ENCODE data around the gene FAM120A. TPM values are rescaled to one million over a fixed set of nuclear protein-coding genes. Genes with fewer than 3 reads are reported as not detected.

The FAM120A gene
- total RNA-seq, 1 experiment from 2014 or later: 89.6 TPM

DNA sequence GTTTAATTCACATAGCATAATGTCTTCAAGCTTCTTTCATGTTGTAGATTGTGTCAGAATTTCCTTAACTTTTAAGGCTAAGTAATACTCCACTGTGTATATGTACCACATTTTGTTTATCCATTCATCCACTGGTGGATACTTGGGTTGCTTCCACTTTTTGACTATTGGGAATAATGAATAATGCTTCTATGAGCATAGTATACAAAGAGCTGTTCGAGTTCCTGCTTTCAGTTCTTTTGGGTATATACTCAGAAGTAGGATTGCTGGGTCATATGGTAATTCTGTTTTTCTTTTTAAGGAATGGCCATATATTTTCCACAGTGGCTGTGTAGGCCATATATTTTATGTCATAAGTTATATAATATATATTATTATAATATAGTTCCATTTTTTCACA, 5.5 kb downstream of the FAM120A start:
- Histone ChIP-seq H3K9ac (ENCODE audit: low read length) (no peak overlapping the region), H3K9me3 (ENCODE audit: low read length) (no peaks in the 10 kb centered on the region), H2AFZ (ENCODE audit: low read length) (no peak overlapping the region), H3K4me1 (ENCODE audit: insufficient read depth, low read length) (peaks cover 26% of the 10 kb centered on the region), H3K36me3 (ENCODE audit: low read depth, low read length) (no peaks in the 10 kb centered on the region; the same call in none of the 2 replicates), H3K27ac (ENCODE audit: low read length) (no peak overlapping the region), H3K9me2 (replicated peaks; ENCODE audit: low read length) (no peaks in the 10 kb centered on the region), H3K4me2 (ENCODE audit: low read length) (no peak overlapping the region), H3K79me2 (ENCODE audit: low read length) (peaks cover 100% of the 10 kb centered on the region), H4K20me1 (ENCODE audit: low read length) (peaks cover 50% of the 10 kb centered on the region), H3K27me3 (ENCODE audit: low read length) (no peaks in the 10 kb centered on the region), H3F3A (ENCODE audit: low read length, unreplicated experiment) (no peaks in the 10 kb centered on the region), H3K4me3 (ENCODE audit: low read length) (no peak overlapping the region)
- no TSS peak for BruUV-seq (replicated peaks)
- ChIA-PET CTCF (no interaction called here), POLR2A (ENCODE audit: unreplicated experiment) (no interaction called here)
- TF ChIP-seq EZH2phosphoT487 (IDR thresholded peaks at IDR 0.05; ENCODE audit: borderline replicate concordance, low read length): no peak
- TF ChIP-seq, protein P1, sequence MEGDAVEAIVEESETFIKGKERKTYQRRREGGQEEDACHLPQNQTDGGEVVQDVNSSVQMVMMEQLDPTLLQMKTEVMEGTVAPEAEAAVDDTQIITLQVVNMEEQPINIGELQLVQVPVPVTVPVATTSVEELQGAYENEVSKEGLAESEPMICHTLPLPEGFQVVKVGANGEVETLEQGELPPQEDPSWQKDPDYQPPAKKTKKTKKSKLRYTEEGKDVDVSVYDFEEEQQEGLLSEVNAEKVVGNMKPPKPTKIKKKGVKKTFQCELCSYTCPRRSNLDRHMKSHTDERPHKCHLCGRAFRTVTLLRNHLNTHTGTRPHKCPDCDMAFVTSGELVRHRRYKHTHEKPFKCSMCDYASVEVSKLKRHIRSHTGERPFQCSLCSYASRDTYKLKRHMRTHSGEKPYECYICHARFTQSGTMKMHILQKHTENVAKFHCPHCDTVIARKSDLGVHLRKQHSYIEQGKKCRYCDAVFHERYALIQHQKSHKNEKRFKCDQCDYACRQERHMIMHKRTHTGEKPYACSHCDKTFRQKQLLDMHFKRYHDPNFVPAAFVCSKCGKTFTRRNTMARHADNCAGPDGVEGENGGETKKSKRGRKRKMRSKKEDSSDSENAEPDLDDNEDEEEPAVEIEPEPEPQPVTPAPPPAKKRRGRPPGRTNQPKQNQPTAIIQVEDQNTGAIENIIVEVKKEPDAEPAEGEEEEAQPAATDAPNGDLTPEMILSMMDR (conservative IDR thresholded peaks at IDR 0.05; ENCODE audit: low read depth, low read length): no peak
- TF ChIP-seq EZH2 (IDR thresholded peaks at IDR 0.05; ENCODE audit: low read length, unreplicated experiment): no peak
- no peak for DNase-seq
- ATAC-seq: no peak
- intact Hi-C loops (cut with micrococcal nuclease): no loop called here

DNA sequence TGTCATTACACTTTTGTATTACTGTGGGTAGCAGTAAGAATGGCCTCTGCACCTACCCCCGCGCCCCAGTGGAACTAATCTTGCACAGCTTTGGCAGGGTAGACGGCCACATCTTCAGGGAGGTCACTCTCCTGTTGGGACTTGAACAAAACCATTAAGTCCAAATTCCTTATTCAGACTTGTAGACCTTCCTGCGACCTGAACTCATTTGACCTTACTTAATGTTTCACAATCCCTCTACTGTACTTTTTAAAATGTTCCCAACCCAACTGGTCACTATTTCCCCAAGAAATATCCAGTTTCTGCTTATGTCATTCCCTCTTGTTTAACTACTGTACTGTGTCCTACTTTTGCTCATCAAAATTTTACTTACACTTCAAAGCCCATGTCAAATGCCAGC, 7.2 kb downstream of the FAM120A start:
- no TSS peak for BruUV-seq (replicated peaks)
- Histone ChIP-seq H3K9ac (ENCODE audit: low read length) (no peak overlapping the region), H3K27ac (ENCODE audit: low read length) (no peak overlapping the region), H3K4me2 (ENCODE audit: low read length) (no peak overlapping the region), H3K4me3 (ENCODE audit: low read length) (no peak overlapping the region), H3K4me1 (ENCODE audit: insufficient read depth, low read length) (peaks cover 26% of the 10 kb centered on the region), H3K79me2 (ENCODE audit: low read length) (peaks cover 100% of the 10 kb centered on the region), H4K20me1 (ENCODE audit: low read length) (peaks cover 55% of the 10 kb centered on the region), H3F3A (ENCODE audit: low read length, unreplicated experiment) (no peaks in the 10 kb centered on the region), H3K36me3 (ENCODE audit: low read depth, low read length) (no peaks in the 10 kb centered on the region; the same call in none of the 2 replicates), H3K9me2 (replicated peaks; ENCODE audit: low read length) (no peaks in the 10 kb centered on the region), H3K27me3 (ENCODE audit: low read length) (no peaks in the 10 kb centered on the region), H2AFZ (ENCODE audit: low read length) (no peak overlapping the region), H3K9me3 (ENCODE audit: low read length) (no peaks in the 10 kb centered on the region)
- DNase-seq (no peak), ATAC-seq (no peak)
- ChIA-PET CTCF (no interaction called here), POLR2A (ENCODE audit: unreplicated experiment) (no interaction called here)
- intact Hi-C loops (cut with micrococcal nuclease): no loop called here
- no peak for TF ChIP-seq EZH2phosphoT487 (IDR thresholded peaks at IDR 0.05; ENCODE audit: borderline replicate concordance, low read length)

DNA sequence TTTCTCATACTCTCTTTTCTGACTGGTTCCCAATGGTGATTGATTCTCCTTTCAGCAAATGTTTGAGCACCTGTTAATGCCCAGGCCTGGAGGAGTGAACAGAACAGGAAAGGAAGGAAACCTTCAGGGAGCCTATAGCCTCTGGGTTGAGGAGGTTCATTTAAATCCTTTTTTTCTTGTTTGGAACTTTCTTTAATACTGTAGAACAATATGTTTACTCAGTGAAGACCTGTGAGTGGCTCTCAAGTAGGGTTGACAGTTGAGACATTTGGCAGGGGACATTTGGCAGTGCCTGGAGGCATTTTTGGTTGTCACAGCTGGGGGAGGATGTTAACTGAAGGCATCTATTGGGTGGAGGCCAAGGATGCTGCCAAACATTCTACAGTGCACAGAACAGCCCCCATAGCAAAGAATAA, 8.0 kb downstream of the FAM120A start:
- ChIA-PET CTCF (no interaction called here), POLR2A (ENCODE audit: unreplicated experiment) (no interaction called here)
- Histone ChIP-seq H3K9me2 (replicated peaks; ENCODE audit: low read length) (no peaks in the 10 kb centered on the region), H3K9ac (ENCODE audit: low read length) (no peak overlapping the region), H3K9me3 (ENCODE audit: low read length) (no peaks in the 10 kb centered on the region), H3K79me2 (ENCODE audit: low read length) (peaks cover 100% of the 10 kb centered on the region), H3K27ac (ENCODE audit: low read length) (no peak overlapping the region), H3F3A (ENCODE audit: low read length, unreplicated experiment) (no peaks in the 10 kb centered on the region), H2AFZ (ENCODE audit: low read length) (no peak overlapping the region), H3K4me3 (ENCODE audit: low read length) (no peak overlapping the region), H3K4me2 (ENCODE audit: low read length) (no peak overlapping the region), H3K36me3 (ENCODE audit: low read depth, low read length) (no peaks in the 10 kb centered on the region; the same call in none of the 2 replicates), H4K20me1 (ENCODE audit: low read length) (peaks cover 52% of the 10 kb centered on the region), H3K4me1 (ENCODE audit: insufficient read depth, low read length) (peaks cover 21% of the 10 kb centered on the region), H3K27me3 (ENCODE audit: low read length) (no peaks in the 10 kb centered on the region)
- TF ChIP-seq, protein P1 (conservative IDR thresholded peaks at IDR 0.05; ENCODE audit: low read depth, low read length): no peak
- TF ChIP-seq EZH2 (IDR thresholded peaks at IDR 0.05; ENCODE audit: low read length, unreplicated experiment): no peak
- TF ChIP-seq EZH2phosphoT487 (IDR thresholded peaks at IDR 0.05; ENCODE audit: borderline replicate concordance, low read length): no peak
- ATAC-seq (no peak), DNase-seq (no peak)
- no TSS peak for BruUV-seq (replicated peaks)
- intact Hi-C loops (cut with micrococcal nuclease): no loop called here

Measured in PC-3 (cell line).